LNCAP (cell line): ENCODE data around the gene GALNT13.

Source experiments
- TF ChIP-seq, protein P1 (sequence below): fragments of 450-650 bp; IDR thresholded peaks from 2 replicates; pipeline ENCODE4 v1.5.1; 2017; ENCODE audit warnings: mild to moderate bottlenecking

The GALNT13 gene

DNA sequence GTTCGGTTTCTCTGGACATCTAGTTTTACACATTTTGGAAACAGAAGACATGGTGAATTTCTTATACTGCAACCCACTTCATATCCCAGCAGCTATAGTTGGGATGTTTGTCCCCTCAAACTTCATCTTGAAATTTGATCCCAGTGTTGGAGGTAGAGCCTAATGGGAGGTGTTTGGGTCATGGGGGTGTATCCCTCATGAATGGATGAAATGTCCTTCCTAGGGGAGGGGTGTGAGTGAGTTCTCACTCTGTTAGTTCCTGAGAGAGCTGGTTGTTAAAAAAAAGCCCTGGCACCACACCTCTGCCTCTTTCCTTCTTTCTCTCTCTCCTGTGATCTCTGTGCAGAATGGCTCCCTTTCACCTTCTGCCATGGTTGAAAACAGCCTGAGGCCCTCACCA is 457.8 kb downstream of the GALNT13 start:
- TF ChIP-seq, protein P1, sequence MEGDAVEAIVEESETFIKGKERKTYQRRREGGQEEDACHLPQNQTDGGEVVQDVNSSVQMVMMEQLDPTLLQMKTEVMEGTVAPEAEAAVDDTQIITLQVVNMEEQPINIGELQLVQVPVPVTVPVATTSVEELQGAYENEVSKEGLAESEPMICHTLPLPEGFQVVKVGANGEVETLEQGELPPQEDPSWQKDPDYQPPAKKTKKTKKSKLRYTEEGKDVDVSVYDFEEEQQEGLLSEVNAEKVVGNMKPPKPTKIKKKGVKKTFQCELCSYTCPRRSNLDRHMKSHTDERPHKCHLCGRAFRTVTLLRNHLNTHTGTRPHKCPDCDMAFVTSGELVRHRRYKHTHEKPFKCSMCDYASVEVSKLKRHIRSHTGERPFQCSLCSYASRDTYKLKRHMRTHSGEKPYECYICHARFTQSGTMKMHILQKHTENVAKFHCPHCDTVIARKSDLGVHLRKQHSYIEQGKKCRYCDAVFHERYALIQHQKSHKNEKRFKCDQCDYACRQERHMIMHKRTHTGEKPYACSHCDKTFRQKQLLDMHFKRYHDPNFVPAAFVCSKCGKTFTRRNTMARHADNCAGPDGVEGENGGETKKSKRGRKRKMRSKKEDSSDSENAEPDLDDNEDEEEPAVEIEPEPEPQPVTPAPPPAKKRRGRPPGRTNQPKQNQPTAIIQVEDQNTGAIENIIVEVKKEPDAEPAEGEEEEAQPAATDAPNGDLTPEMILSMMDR: no peak

DNA sequence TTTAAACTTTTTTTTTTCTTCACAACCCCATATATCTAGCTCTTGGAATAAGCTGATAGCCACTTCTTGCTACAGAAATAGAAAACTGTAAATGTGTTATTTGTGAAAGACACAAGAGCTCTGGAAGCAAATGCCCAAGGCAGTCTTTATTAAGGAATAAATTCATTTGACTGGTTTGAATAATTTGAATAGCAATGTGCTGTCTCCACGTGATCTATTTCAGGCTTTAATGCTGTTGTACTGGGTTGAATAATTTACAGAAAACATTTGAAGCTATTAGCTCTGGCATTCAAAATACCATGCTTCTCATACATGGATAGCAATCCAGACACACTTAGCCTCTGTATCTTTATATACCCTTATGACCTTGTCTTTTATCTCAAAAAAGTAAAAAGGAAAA is 460.1 kb downstream of the GALNT13 start:
- TF ChIP-seq, protein P1: no peak

DNA sequence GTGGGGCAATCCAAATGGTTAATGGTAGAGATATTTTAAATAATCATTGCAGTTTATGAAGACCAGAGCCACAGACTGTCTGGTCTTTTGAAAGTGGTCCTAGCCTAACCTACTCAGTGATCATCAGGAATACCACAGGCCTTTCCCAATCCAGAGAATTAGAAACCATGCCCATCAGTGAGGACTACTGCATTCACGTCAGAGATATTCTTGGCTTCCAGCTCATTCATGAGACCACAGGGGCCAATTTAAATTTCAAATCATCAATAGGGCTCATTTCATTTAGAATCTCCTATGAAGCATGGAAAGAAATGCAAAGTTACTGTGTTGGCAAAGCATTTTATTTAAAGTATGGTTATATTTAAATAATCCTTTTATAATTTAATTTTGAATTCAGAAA is 464.5 kb downstream of the GALNT13 start:
- TF ChIP-seq, protein P1: no peak

DNA sequence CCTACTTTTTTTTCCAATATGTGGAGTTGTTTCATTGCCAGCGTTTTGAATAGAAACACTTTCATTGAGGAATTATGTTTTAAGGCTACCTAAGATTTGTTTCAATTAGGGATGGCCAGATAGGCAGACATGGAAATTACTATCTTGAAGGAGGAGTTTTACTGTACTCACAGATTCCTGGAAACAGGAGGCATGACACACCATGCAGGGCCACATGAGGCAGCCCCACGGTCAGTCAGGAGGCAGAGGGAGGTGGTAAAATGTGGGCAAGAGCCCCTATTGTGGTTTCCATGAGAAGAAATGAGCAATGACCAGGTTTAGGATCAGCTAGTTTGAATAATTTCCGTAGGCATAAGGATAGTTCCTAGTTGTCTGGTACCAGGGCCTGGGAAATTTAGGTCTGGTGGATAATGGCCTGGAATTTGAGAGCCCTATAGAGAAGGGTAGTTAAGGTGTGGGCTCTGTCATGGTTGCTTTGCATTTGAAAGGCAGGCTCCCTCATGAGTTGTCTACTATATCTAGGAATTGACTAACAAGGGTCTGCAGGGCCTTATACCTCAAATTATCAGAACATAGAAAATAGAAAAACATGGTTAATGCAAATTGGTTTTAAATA is 466.7 kb downstream of the GALNT13 start:
- TF ChIP-seq, protein P1: no peak

DNA sequence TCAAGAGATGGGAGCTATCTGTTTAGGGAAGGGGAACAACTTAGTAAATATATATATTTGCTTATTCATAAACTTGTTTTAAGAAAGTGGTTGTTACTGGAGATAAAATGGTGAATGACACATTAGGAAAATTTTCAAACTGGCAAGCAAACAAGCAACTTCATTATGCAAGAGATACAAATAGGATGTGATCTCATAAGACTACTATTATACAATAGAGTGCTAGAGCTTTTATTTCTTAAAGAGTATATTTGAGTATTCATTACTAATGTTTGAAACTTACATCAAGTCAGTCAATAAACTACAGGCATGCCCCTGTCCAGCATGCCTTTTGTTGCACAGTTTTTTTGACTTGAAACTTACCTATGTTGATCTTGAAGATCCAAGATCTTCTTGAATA is 471.6 kb downstream of the GALNT13 start:
- TF ChIP-seq, protein P1: no peak

DNA sequence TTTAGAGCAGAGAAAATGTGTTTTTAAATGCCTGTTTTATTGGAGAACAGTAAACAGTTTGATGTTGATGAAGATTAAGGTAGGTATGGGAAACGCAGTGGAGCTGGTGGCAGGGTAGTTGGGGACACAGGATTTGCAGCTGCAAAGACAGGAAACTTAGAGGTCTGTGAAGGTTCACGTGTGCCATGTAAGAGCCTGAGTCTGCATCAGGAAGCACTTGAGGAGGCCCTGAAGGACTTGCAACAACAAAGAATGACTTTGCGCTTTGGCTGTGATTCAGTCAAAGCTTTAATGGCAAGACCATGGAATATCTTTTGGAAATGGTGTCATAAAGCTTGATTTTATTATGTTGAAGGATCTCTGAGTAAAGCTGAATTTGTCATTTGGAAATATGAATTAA is 479.2 kb downstream of the GALNT13 start:
- TF ChIP-seq, protein P1: no peak

DNA sequence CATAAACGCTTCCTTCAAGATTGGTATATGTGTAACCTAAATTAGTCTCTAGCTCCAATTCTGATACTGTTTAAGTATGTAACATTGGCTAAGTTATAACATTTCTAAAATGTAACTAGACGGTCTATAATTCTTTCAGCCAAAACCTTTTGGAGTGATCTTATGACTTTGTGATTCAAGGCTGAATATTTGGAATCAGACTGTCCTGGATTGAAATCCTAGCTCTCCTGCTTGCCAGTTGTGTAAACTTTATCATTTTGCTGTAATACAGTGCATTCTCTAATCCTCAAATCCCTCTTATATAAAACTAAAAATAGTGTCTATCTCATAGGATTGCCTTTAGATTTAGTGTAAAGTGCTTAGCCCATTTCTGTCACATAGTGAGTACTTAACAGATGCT is 489.6 kb downstream of the GALNT13 start:
- TF ChIP-seq, protein P1: no peak

DNA sequence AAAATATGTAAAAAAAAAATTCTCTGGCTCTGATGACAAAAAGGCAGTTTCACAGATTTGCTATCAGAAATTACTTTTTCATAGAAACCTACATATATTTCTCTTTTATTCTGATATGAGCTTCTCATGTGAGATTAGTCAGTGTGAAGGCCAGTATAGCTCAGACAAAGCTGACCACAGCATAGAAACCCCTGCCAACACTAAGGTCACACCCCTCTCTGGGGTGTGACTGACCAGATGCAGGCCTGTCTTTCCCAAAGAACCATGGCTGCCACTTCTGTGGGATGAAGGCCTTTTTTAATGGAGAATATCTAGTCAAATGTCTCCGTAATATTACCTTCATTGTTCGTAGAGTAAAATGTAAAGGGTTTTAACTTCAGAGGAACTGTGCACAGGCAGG is 496.4 kb downstream of the GALNT13 start:
- TF ChIP-seq, protein P1: no peak
